ENCODE data around the gene DAPK2.

The DAPK2 gene

GRCh38 chr15:63889831-63890230 is 156.5 kb downstream of the DAPK2 start:
- no peak for DNase-seq

DNA sequence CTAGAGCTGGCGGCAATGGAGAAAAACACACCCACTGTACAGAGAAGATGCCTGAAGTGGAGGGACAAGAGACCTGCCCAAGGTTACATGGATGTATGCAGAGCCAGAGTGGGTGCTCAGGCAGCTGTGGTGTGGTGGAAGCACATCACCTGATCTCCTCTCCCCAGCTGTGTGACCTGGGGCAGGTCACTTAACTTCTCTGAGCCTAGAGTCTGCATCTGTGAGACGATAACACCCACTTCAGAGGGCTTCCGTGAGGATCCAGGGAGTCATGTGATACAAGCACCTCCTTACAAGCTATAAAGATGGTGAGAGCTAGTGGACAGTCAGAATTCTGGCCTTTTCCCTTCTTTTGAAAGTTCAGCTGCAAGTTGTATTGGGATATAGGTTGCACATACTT is 157.5 kb downstream of the DAPK2 start:
- DNase-seq = no peak

DNA sequence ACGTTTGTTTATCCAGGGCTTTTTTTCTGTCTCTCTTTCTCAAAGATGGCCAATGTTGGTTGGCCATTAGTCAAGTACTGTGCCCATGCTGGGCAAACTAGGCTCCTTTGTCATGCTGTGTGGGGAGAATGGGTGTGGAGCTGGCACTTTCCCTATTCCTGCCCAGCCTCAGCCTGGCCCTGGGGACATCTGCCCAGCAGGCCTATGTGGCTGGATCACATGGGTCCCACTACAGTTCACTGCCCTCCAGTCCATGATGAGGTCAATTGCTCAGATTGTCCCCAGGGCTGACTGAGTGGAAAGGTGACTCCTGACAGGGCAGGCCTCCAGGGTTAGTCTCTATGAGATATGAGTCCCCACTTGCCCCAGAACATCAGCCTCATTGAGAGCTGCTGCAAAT is 158.1 kb downstream of the DAPK2 start:
- DNase-seq = no peak

- DNase-seq = no peak
These were observed 158.7 kb downstream of the DAPK2 start for GRCh38 chr15:63887630-63888029.

GRCh38 chr15:63884953-63885352 is 161.3 kb downstream of the DAPK2 start:
- DNase-seq = no peak

DNA sequence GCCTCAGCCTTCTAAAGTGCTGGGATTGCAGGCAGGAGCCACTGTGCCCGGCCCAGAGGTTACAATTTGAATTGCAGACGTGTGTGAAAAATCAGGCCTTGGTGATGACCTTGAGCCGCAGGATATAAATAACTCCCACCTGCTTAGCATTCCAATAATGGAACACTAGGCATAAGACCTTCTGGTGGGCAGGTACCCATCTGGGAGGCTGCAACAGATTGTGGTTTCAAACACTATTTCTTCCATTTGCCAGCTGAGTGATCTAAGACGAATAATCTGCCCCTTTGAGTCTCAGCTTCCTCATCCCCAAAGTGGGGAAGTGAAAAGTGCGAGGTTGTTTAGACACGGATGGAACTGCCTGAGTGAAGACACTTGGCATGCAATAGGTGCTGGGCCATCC is 164.9 kb downstream of the DAPK2 start:
- DNase-seq = no peak

DNA sequence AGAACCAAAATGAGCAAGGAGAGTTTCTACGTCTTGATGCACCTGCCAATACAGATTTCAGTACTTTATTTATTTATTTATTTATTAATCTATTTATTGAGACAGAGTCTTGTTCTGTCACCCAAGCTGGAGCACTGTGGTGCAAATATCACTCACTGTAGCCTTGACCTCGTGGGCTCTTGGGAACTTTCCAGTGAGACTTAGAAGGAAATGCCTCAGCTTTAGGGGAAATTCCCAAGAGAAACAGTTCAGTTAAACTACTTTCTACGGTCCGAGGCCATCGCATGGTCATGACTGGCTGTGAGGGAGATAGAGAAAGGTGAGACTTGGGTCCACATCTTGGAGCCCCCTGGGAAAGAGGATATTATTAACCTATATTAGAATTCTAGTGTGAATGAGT is 165.5 kb downstream of the DAPK2 start:
- DNase-seq = no peak

DNA sequence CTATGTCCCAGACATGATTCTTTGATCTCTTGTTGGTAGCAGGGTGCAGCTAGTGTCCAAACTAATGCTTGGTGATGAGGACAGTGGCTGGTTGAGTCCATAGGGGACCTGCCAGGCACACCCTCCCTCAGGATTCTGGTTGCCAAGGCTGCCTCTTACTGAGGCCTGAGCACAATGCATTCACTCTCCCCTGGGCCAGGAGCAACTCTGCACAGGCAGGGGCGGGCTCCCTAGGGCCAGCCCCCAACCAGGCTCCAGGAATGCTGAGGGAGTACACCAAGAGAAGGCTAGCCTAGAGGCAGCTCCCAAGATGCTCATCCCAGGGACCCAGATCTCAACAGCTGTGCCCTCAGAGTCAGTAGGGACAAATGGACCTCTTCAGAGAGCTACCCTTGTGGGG is 166.3 kb downstream of the DAPK2 start:
- no peak for DNase-seq

GRCh38 chr15:63879211-63879610 is 167.1 kb downstream of the DAPK2 start:
- no peak for DNase-seq

- DNase-seq = no peak
These were observed 168.5 kb downstream of the DAPK2 start for GRCh38 chr15:63877713-63878271.

DNA sequence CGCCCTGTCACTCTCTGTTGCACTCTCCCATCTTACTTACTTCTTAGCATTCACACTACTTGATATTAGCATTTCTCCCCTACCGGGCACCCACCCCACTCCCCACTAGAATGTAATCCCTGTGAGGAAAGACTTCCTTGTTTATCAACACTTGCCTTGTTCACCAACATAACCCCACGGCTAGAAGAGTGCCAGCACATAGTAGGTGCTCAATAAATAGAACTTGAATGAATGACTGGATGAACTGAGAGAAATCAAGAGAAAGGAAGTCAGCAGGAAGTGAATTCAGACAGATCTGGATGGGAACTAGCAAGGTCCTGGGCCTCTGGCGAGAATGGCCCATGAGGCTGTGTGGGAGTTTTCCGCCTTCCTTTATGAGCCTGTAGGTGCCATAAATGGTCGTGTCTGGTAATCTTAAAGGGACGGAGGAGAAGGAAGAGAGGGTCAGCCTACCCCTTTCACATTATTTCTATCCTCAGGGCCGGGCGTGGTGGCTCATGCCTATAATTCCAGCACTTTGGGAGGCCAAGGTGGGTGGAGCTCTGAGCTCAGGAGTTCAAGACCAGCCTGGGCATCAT is 170.1 kb downstream of the DAPK2 start:
- no peak for DNase-seq

- DNase-seq = no peak
These were observed 171.7 kb downstream of the DAPK2 start for GRCh38 chr15:63874616-63875015.

DNA sequence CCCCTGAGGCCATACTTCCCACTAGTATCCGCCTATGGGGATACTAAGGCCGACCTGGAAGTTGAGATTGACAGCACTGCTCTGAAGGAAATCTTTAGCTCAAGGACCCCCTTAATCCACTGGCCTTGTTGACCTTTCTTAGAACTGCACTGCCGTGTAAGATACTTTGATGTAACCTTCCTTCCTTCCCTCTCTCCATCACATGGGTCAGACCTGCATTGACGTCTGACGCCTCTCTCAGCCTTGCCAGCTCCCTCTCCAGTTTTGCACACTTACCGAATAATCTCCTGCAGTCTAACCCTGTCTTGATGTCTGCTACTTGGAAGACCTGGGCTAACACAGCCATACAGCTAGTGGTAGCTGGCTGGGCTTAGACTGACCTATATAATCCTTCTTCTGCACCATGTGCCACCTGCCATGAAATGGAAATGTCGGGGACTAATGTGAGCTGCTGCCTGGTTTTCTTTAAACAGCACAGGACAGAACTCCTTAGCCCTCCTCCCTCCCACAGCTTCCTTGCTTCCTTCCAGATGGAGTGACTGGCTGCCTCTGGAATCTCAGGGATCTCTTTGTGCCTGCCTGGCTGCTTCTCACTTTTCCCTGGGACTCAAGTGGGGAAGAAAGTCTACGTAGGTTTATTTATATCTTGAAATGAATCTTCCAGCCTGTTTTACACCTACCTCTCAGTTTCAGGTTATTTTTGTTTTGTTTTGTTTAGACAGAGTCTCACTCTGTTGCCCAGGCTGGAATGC is 173.3 kb downstream of the DAPK2 start:
- no peak for DNase-seq

DNA sequence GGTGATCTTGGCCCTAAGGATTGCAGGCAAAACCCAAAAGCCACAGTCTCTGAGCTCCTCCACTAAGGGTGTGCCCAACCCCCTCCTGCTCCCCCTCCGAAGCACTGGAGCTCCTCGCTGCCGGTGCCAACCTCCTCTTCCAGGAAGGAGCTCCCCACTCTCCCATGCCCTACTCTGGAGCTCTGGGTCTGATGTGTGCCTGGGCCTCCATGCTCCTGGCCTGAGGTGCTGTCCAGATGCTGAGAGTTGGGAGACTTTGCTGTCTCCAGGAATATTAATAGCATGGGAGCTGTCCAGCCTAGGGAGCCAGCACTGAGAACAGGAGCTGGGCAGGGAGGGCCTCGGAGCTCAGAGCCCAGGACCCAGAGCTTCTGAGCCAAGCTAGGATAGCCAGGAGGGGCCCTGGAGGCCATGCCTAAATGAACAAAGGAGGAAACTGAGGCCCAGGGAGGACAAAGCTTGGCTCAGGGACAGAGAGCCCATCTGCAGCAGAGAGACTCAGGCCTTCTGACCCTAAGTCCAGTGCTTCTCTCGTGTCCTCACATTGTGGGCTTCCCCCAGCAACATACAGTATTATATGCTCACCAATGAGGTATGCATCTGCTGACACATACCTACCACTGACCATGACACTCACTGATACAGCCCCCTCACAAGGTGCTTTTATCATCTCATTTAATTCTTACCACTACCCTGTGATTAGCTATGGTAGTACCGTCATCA is 175.6 kb downstream of the DAPK2 start:
- DNase-seq = no peak

- no peak for DNase-seq
These were observed 176.3 kb downstream of the DAPK2 start for GRCh38 chr15:63870043-63870394.

GRCh38 chr15:63869371-63870042 is 176.8 kb downstream of the DAPK2 start:
- no peak for DNase-seq

DNA sequence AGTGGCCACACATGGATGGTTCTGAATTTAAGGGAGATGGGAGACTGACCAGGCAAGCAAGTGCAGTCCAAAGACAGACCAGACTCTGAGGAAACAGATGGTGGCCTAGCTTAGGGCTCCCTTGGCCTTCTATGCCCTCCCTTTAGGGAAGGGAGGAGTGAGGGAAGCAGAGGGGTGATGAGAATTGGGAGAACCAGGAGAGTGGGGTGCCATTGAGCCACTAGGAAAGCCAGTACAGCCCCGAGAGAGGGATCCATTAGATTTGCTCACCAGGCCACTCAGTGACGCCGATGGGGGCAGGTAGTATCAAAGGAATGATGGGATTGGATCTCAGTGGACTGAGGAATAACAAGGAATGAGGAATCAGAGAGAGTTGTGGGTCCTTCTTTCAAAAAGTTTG is 182.1 kb downstream of the DAPK2 start:
- no peak for DNase-seq

DNA sequence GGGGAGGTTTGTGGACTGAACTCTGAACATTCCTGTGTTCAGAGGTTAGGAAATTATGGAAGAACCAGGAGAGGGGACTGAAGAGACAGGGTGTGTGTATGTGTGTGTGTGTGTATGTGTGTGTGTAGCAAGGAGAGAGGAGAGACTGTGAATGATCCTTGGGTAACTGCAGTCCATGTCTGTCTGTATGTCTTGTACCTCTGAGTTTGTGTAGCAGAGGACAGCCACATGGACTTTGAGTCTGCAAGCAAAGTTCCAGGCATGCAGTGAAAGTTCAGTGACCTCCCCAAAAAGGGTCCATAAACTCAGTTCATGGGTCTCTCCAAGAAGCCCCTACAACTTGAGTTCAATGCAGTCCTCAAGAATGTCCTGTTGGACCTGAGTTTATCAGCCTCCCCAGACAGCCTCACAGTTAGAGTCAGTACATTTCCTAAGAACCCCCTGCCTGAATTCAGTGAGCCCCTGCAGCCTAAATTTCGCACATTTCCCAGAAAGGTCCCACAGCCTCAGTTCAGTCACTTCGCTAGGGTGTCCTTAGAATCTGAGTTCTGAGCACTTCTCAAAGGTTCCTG is 184.3 kb downstream of the DAPK2 start:
- DNase-seq = no peak

GRCh38 chr15:63860555-63860954 is 185.7 kb downstream of the DAPK2 start:
- no peak for DNase-seq

- peak; percentile 44 for DNase-seq
These were observed 186.1 kb downstream of the DAPK2 start for GRCh38 chr15:63860155-63860554.

DNA sequence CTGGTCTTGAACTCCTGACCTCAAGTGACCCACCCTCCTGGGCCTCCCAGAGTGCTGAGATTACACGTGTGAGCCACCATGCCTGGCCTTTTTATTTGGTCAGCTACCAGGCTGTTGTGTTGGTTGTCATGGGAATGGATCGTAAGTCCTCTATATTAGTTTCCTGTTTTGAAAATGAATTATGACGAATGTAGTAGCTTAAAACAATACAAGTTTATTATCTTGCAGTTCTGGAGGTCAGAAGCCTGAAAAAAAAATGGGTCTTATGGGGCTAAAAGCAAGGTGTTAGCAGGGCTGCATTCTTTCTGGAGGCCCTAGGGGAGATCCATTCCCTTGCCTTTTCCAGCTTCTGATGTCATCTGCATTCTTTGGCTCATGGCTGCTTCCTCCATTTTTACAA is 187.4 kb downstream of the DAPK2 start:
- DNase-seq = no peak

GRCh38 chr15:63858448-63858847 is 187.8 kb downstream of the DAPK2 start:
- DNase-seq = no peak

GRCh38 chr15:63857461-63857856 is 188.8 kb downstream of the DAPK2 start:
- no peak for DNase-seq
